IMR-90 (cell line): ENCODE measurements around the gene PLOD3. TPM values are rescaled to one million over a fixed set of nuclear protein-coding genes. Genes with fewer than 3 reads are reported as not detected.

Experiments
- ATAC-seq: fragments of 200-7000 bp; cut with Tn5 transposase; 2 replicates; pipeline ENCODE4 v1.9.1; 2020; ENCODE audit warnings: low read depth, mild to moderate bottlenecking, moderate library complexity
- BruUV-seq: library from RNA; stranded (reverse); fragments of 400-500 nt; replicated peaks from 2 replicates; lab custom pipeline; 2021; lab: Mats Ljungman, UMichigan
- CTCF ChIA-PET: fragments of 300-600 bp; formaldehyde crosslinking; extraction: SDS; loops from one replicate; lab custom pipeline; 2021; ENCODE audit warnings: antibody characterized with exemption; lab: Yijun Ruan, JAX
- POLR2A ChIA-PET: fragments of 300-600 bp; sonication (Branson Sonifier 250); formaldehyde crosslinking; loops from one replicate; lab custom pipeline; 2022; ENCODE audit warnings: antibody characterized with exemption; ENCODE audit not compliant: unreplicated experiment; lab: Charles Lee
- DNase-seq: peaks from one replicate; pipeline ENCODE4 v3.0.0; 2013
- H2AFZ ChIP-seq: replicated peaks from 2 replicates; pipeline ENCODE3; 2013; ENCODE audit warnings: low read length, mild to moderate bottlenecking; ENCODE audit not compliant: poor library complexity
- H2AK5ac ChIP-seq: 2 replicates; pipeline ENCODE4 v1.6.1; 2013; ENCODE audit warnings: low read depth, low read length, inconsistent platforms
- H2AK9ac ChIP-seq: replicated peaks from 2 replicates; pipeline ENCODE3; 2013; ENCODE audit warnings: mild to moderate bottlenecking, low read depth, low read length, moderate library complexity; ENCODE audit not compliant: poor library complexity
- H2BK120ac ChIP-seq: 2 replicates; pipeline ENCODE4 v1.6.1; 2013; ENCODE audit warnings: low read depth, low read length, inconsistent platforms
- H2BK15ac ChIP-seq: 3 replicates; pipeline ENCODE4 v1.6.1; 2013; ENCODE audit warnings: low read depth, low read length, inconsistent platforms
- H2BK20ac ChIP-seq: 2 replicates; pipeline ENCODE4 v1.6.1; 2013; ENCODE audit warnings: low read depth, mild to moderate bottlenecking, inconsistent platforms, low read length, moderate library complexity
- H2BK5ac ChIP-seq: 2 replicates; pipeline ENCODE4 v1.6.1; 2013; ENCODE audit warnings: mild to moderate bottlenecking, low read depth, low read length, inconsistent platforms; ENCODE audit not compliant: poor library complexity, severe bottlenecking
- H3K14ac ChIP-seq: replicated peaks from 2 replicates; pipeline ENCODE4 v1.6.1; 2013; ENCODE audit warnings: low read depth, low read length, inconsistent platforms
- H3K18ac ChIP-seq: 2 replicates; pipeline ENCODE4 v1.6.1; 2013; ENCODE audit warnings: low read depth, low read length, control low read depth
- H3K23ac ChIP-seq: 2 replicates; pipeline ENCODE4 v1.6.1; 2013; ENCODE audit warnings: low read depth, low read length, inconsistent platforms
- H3K27ac ChIP-seq: 2 replicates; pipeline ENCODE4 v1.5.1; 2013; ENCODE audit warnings: mild to moderate bottlenecking, control low read depth, low read length; ENCODE audit not compliant: insufficient read depth
- H3K27me3 ChIP-seq: 2 replicates; pipeline ENCODE4 v1.6.1; 2013; ENCODE audit warnings: low read length; ENCODE audit not compliant: control insufficient read depth, insufficient read depth
- H3K36me3 ChIP-seq: 2 replicates; pipeline ENCODE4 v1.6.1; 2013; ENCODE audit warnings: low read length, mixed read lengths; ENCODE audit not compliant: control insufficient read depth, insufficient read depth
- H3K4ac ChIP-seq: 2 replicates; pipeline ENCODE4 v1.6.1; 2013; ENCODE audit warnings: low read depth, low read length, inconsistent platforms
- H3K4me1 ChIP-seq: 2 replicates; pipeline ENCODE4 v1.6.1; 2013; ENCODE audit warnings: low read length, mixed read lengths; ENCODE audit not compliant: control insufficient read depth, insufficient read depth
- H3K4me2 ChIP-seq: 2 replicates; pipeline ENCODE4 v1.6.1; 2013; ENCODE audit warnings: low read depth, mild to moderate bottlenecking, control low read depth, low read length, moderate library complexity
- H3K4me3 ChIP-seq: 2 replicates; pipeline ENCODE4 v1.5.1; 2013; ENCODE audit warnings: low read depth, mild to moderate bottlenecking, control low read depth, low read length, moderate library complexity; ENCODE audit not compliant: insufficient read depth
- H3K56ac ChIP-seq: 2 replicates; pipeline ENCODE4 v1.6.1; 2013; ENCODE audit warnings: low read length, inconsistent platforms; ENCODE audit not compliant: insufficient read depth; ENCODE audit errors: extremely low read depth
- H3K79me1 ChIP-seq, 2 experiments: 2 replicates each; pipeline ENCODE4 v1.6.1; 2013; ENCODE audit warnings: low read length in 2 of 2, inconsistent platforms in 1 of 2, low read depth in 1 of 2
- H3K9ac ChIP-seq: 2 replicates; pipeline ENCODE4 v1.6.1; 2013; ENCODE audit warnings: low read depth, low read length, control low read depth
- H3K9me1 ChIP-seq: 2 replicates; pipeline ENCODE4 v1.6.1; 2013; ENCODE audit warnings: low read length, inconsistent platforms; ENCODE audit not compliant: insufficient read depth
- H3K9me3 ChIP-seq: 2 replicates; pipeline ENCODE4 v1.6.1; 2013; ENCODE audit warnings: low read length; ENCODE audit not compliant: control insufficient read depth, insufficient read depth
- H4K20me1 ChIP-seq: 2 replicates; pipeline ENCODE4 v1.6.1; 2013; ENCODE audit warnings: low read length, inconsistent platforms; ENCODE audit not compliant: insufficient read depth
- H4K5ac ChIP-seq: 2 replicates; pipeline ENCODE4 v1.6.1; 2013; ENCODE audit warnings: mild to moderate bottlenecking, low read depth, low read length, control low read depth
- H4K8ac ChIP-seq, 2 experiments: 2 replicates each; pipeline ENCODE4 v1.6.1; 2013; ENCODE audit warnings: low read depth in 2 of 2, low read length in 2 of 2, control low read depth in 1 of 2, inconsistent platforms in 1 of 2
- H4K91ac ChIP-seq: 2 replicates; pipeline ENCODE4 v1.6.1; 2013; ENCODE audit warnings: low read depth, low read length, inconsistent platforms; ENCODE audit not compliant: insufficient read depth
- BHLHE40 ChIP-seq: fragments of 150-350 bp; IDR thresholded peaks from 2 replicates; pipeline ENCODE4 v1.6.1; 2016; ENCODE audit warnings: mild to moderate bottlenecking, low read depth, low read length
- CHD1 ChIP-seq: IDR thresholded peaks from 2 replicates; pipeline ENCODE4 v1.6.1; 2012; ENCODE audit warnings: low read depth, low read length, improper control_type of control experiment
- ELK1 ChIP-seq: fragments of 150-350 bp; IDR thresholded peaks from 2 replicates; pipeline ENCODE4 v1.6.1; 2016; ENCODE audit warnings: low read depth, mild to moderate bottlenecking, low read length, moderate library complexity, borderline replicate concordance
- FOS ChIP-seq: fragments of 150-350 bp; IDR thresholded peaks from 2 replicates; pipeline ENCODE4 v1.6.1; 2016; ENCODE audit warnings: low read depth, low read length
- MXI1 ChIP-seq: IDR thresholded peaks from 2 replicates; pipeline ENCODE4 v1.6.1; 2012; ENCODE audit warnings: low read depth, mild to moderate bottlenecking, low read length, moderate library complexity, borderline replicate concordance
- POLR2A ChIP-seq: IDR thresholded peaks from 2 replicates; pipeline ENCODE4 v1.6.1; 2012; ENCODE audit warnings: mild to moderate bottlenecking, low read depth, low read length
- SMC3 ChIP-seq: fragments of 150-350 bp; IDR thresholded peaks from 2 replicates; pipeline ENCODE4 v1.6.1; 2016; ENCODE audit warnings: low read depth, mild to moderate bottlenecking, antibody characterized with exemption, low read length, moderate library complexity
- USF2 ChIP-seq: fragments of 150-350 bp; IDR thresholded peaks from 2 replicates; pipeline ENCODE4 v1.6.1; 2017; ENCODE audit warnings: mild to moderate bottlenecking, antibody characterized with exemption, low read length, low read depth
- WGBS, 2 experiments: methylation state at CpG; one replicate each; pipeline versions ENCODE4 v1.1.5 to v1.1.7; 2013; ENCODE audit warnings: missing lambda C conversion rate in 2 of 2; ENCODE audit not compliant: insufficient read length in 1 of 2; ENCODE audit errors: extremely low coverage in 2 of 2; 5-methylcytosine and 5-hydroxymethylcytosine counted together
- dilution Hi-C: fragments of 300-500 bp; cut with HindIII; formaldehyde crosslinking; loops from one replicate; pipeline ENCODE4 v1.14.3; 2018; ENCODE audit warnings: low sequenced_read_pairs; ENCODE audit not compliant: unreplicated experiment
- in situ Hi-C: fragments of 300-500 bp; cut with MboI; formaldehyde crosslinking; loops from 3 replicates; pipeline ENCODE4 v1.14.3; 2019; ENCODE audit warnings: low sequenced_read_pairs, inconsistent platforms, mixed read lengths
- intact Hi-C: fragments of 100-400 bp; cut with micrococcal nuclease; formaldehyde crosslinking; loops from 2 replicates; pipeline ENCODE4 v1.10.0; 2022
- polyA plus RNA-seq, 3 experiments: library from polyadenylated mRNA; depleted of rRNA; stranded (reverse); fragments of >200 nt; gene quantifications; 2 replicates each; pipeline ENCODE4 v1.2.3, GENCODE V29; 2012; ENCODE audit warnings: low replicate concordance in 1 of 3
- total RNA-seq: library from RNA; depleted of rRNA; stranded (reverse); fragments of >200 nt; gene quantifications from 2 replicates; pipeline ENCODE4 v1.2.3, GENCODE V29; 2012

The PLOD3 gene
- total and polyA plus RNA-seq, 2 of the 4 experiments (the other 2 are of a cell fraction) = 21.7 to 159 TPM

- TF ChIP-seq BHLHE40 = no peak; the same call in 1 of the 2 replicates
Measured at GRCh38 chr7:101216860-101217387, 457 bp downstream of the PLOD3 start (continued).

GRCh38 chr7:101216001-101216859 lies 1.2 kb downstream of the PLOD3 start:
- peak overlapping the region; percentile 92 for H4K91ac ChIP-seq
- peaks cover 4% of the 10 kb centered on the region for H3K9me1 ChIP-seq
- ChIA-PET POLR2A (no interaction called here), CTCF (interaction anchor here (0.6 to 3.0 kb wide), 2 partner anchors 21 to 24 kb away, joined by 4 to 8 read pairs; no protein-coding TSS in a partner anchor)
- H4K5ac ChIP-seq = peak overlapping the region; percentile 95
- intact Hi-C loops (no loop called here), dilution Hi-C loops (no loop called here), in situ Hi-C loops (no loop called here)
- H3K4me1 ChIP-seq = peaks cover 9% of the 10 kb centered on the region
- peak overlapping the region; percentile 100 for H3K4me2 ChIP-seq
- H3K4me3 ChIP-seq = peak overlapping the region; percentile 96
- peak overlapping the region; percentile 96 for H2AK5ac ChIP-seq
- 77% methylated on average over 3 of the region's 31 CpGs; no CpG with 5 or more reads in 1 of the 2 experiments for WGBS, 2 experiments
- ATAC-seq (peak; percentile 5), DNase-seq (peak; percentile 14)
- H2BK20ac ChIP-seq = no peak overlapping the region
- H2BK5ac ChIP-seq = peak overlapping the region; percentile 84
- H3K23ac ChIP-seq = peak overlapping the region; percentile 99
- peak overlapping the region; percentile 68 for H2BK120ac ChIP-seq
- H3K18ac ChIP-seq = peak overlapping the region; percentile 48; the same call in 1 of the 2 replicates
- peak overlapping the region; percentile 100 for H3K14ac ChIP-seq
- H4K8ac ChIP-seq = peak overlapping the region; percentile 85 to 90
- 0 out of 3 replicates have a peak overlapping the region, but pooled peaks have one; percentile 14 for H2BK15ac ChIP-seq
- peak overlapping the region; percentile 77 for H3K56ac ChIP-seq
- peaks cover 25 to 52% of the 10 kb centered on the region in 2 experiments for H3K79me1 ChIP-seq
- H3K36me3 ChIP-seq = peaks cover 26% of the 10 kb centered on the region
- H3K27ac ChIP-seq = peak overlapping the region; percentile 89
- peak overlapping the region; percentile 98 for H2AK9ac ChIP-seq
- H3K4ac ChIP-seq = peak overlapping the region; percentile 99
- peak overlapping the region; percentile 83 for H3K9ac ChIP-seq
- H2AFZ ChIP-seq = peak overlapping the region; percentile 87
- no peaks in the 10 kb centered on the region for H3K9me3 ChIP-seq
- H4K20me1 ChIP-seq = no peaks in the 10 kb centered on the region; the same call in 1 of the 2 replicates
- TF ChIP-seq POLR2A (no peak), FOS (no peak), BHLHE40 (peak; percentile 76; the same call in 1 of the 2 replicates), ELK1 (no peak), SMC3 (no peak), CHD1 (no peak), USF2 (peak; percentile 39; the same call in 1 of the 2 replicates), MXI1 (peak; percentile 80; the same call in 1 of the 2 replicates)
- H3K27me3 ChIP-seq = no peaks in the 10 kb centered on the region
- BruUV-seq = TSS peak; percentile 95
